Neural cell (in vitro differentiated cells): Measurements from ENCODE around the gene ZC3H15. TPM values are rescaled to one million over a fixed set of nuclear protein-coding genes. Genes with fewer than 3 reads are reported as not detected.

Experiments
- H2AFZ ChIP-seq: fragments of 200-600, 300-800 bp; sonication (generic), shearing (Covaris generic); 2 replicates; pipeline ENCODE4 v1.6.0; 2014; ENCODE audit warnings: low read depth, mild to moderate bottlenecking, antibody characterized with exemption, low read length, moderate library complexity
- H3F3A ChIP-seq: fragments of 200-600 bp; shearing (Covaris generic); 2 replicates; pipeline ENCODE4 v1.6.1; 2016; ENCODE audit warnings: mild to moderate bottlenecking, moderate library complexity, mixed read lengths, antibody characterized with exemption, low read length; ENCODE audit not compliant: insufficient read depth, poor library complexity, severe bottlenecking
- H3K27ac ChIP-seq: fragments of 200-600, 300-800 bp; sonication (generic), shearing (Covaris generic); 2 replicates; pipeline ENCODE4 v1.5.1; 2014; ENCODE audit warnings: mild to moderate bottlenecking, low read length, moderate library complexity
- H3K27me3 ChIP-seq: fragments of 300-800, 200-600 bp; sonication (generic), shearing (Covaris generic); 2 replicates; pipeline ENCODE4 v1.6.0; 2014; ENCODE audit warnings: mild to moderate bottlenecking, low read depth, low read length, moderate library complexity; ENCODE audit not compliant: insufficient read depth
- H3K36me3 ChIP-seq: fragments of 300-800, 200-600 bp; sonication (generic), shearing (Covaris generic); 2 replicates; pipeline ENCODE4 v1.5.1; 2014; ENCODE audit warnings: mild to moderate bottlenecking, antibody characterized with exemption, low read length, moderate library complexity; ENCODE audit not compliant: insufficient read depth
- H3K4me2 ChIP-seq: fragments of 300-800, 200-600 bp; sonication (generic), shearing (Covaris generic); 2 replicates; pipeline ENCODE4 v1.6.0; 2014; ENCODE audit warnings: mild to moderate bottlenecking, low read length
- H3K4me3 ChIP-seq: fragments of 300-800, 200-600 bp; sonication (generic), shearing (Covaris generic); 2 replicates; pipeline ENCODE4 v1.5.1; 2014; ENCODE audit warnings: mild to moderate bottlenecking, low read length, moderate library complexity
- H3K79me2 ChIP-seq: fragments of 200-600 bp; shearing (Covaris generic); replicated peaks from 2 replicates; pipeline ENCODE4 v1.6.0; 2014; ENCODE audit warnings: mild to moderate bottlenecking, low read length, moderate library complexity; ENCODE audit not compliant: insufficient read depth
- H3K9ac ChIP-seq: fragments of 300-800, 200-600 bp; sonication (generic), shearing (Covaris generic); 2 replicates; pipeline ENCODE4 v1.6.1; 2016; ENCODE audit warnings: mild to moderate bottlenecking, low read length, mixed read lengths
- H3K9me2 ChIP-seq: fragments of 200-600 bp; shearing (Covaris generic); 2 replicates; pipeline ENCODE4 v1.6.1; 2016; ENCODE audit warnings: mild to moderate bottlenecking, low read length, mixed read lengths; ENCODE audit not compliant: insufficient read depth
- H3K9me3 ChIP-seq: fragments of 200-600, 300-800 bp; sonication (generic), shearing (Covaris generic); 2 replicates; pipeline ENCODE4 v1.6.1; 2016; ENCODE audit warnings: mild to moderate bottlenecking, mixed run types, low read length, moderate library complexity, mixed read lengths
- H4K20me1 ChIP-seq: fragments of 200-600 bp; shearing (Covaris generic); 2 replicates; pipeline ENCODE4 v1.6.1; 2016; ENCODE audit warnings: mild to moderate bottlenecking, mixed run types; ENCODE audit not compliant: insufficient read depth
- EP300 ChIP-seq: fragments of 450-650 bp; conservative IDR thresholded peaks from 2 replicates; pipeline ENCODE4 v1.6.1; 2014; ENCODE audit warnings: antibody characterized with exemption, mild to moderate bottlenecking, moderate library complexity; ENCODE audit not compliant: poor library complexity, severe bottlenecking
- EZH2 ChIP-seq: fragments of 200-600, 300-800 bp; shearing (Covaris generic), sonication (generic); IDR thresholded peaks from 2 replicates; pipeline ENCODE4 v1.6.1; 2014; ENCODE audit warnings: antibody characterized with exemption, low read length, borderline replicate concordance, mild to moderate bottlenecking; ENCODE audit not compliant: insufficient read depth, poor library complexity, severe bottlenecking
- MXI1 ChIP-seq: fragments of 450-650 bp; conservative IDR thresholded peaks from 2 replicates; pipeline ENCODE4 v1.6.1; 2014; ENCODE audit warnings: antibody characterized with exemption, mild to moderate bottlenecking; ENCODE audit not compliant: poor library complexity, severe bottlenecking
- POLR2AphosphoS5 ChIP-seq: IDR thresholded peaks from 2 replicates; pipeline ENCODE4 v1.6.1; 2012
- RAD21 ChIP-seq: fragments of 450-650 bp; conservative IDR thresholded peaks from 2 replicates; pipeline ENCODE4 v1.6.1; 2014; ENCODE audit warnings: antibody characterized with exemption, mild to moderate bottlenecking, moderate library complexity
- SMC3 ChIP-seq: fragments of 450-650 bp; conservative IDR thresholded peaks from 2 replicates; pipeline ENCODE4 v1.6.1; 2014; ENCODE audit warnings: antibody characterized with exemption, mild to moderate bottlenecking, moderate library complexity; ENCODE audit not compliant: poor library complexity
- TAF1 ChIP-seq: IDR thresholded peaks from 2 replicates; pipeline ENCODE4 v1.6.1; 2012; ENCODE audit warnings: low read depth
- polyA plus RNA-seq: library from polyadenylated mRNA; depleted of rRNA; stranded (reverse); fragments of >200 nt; gene quantifications from 2 replicates; pipeline ENCODE4 v1.2.3, GENCODE V29; 2014
- TF ChIP-seq, protein P1 (sequence below): fragments of 450-650 bp; IDR thresholded peaks from 2 replicates; pipeline ENCODE4 v1.5.1; 2014; ENCODE audit warnings: antibody characterized with exemption, mild to moderate bottlenecking, moderate library complexity; ENCODE audit not compliant: poor library complexity, severe bottlenecking
- TF ChIP-seq, protein P2 (sequence below): IDR thresholded peaks from 2 replicates; pipeline ENCODE4 v1.6.1; 2012; ENCODE audit warnings: borderline replicate concordance

ZC3H15 gene
- polyA plus RNA-seq, 1 donor from 2014 or later = 149 TPM

DNA sequence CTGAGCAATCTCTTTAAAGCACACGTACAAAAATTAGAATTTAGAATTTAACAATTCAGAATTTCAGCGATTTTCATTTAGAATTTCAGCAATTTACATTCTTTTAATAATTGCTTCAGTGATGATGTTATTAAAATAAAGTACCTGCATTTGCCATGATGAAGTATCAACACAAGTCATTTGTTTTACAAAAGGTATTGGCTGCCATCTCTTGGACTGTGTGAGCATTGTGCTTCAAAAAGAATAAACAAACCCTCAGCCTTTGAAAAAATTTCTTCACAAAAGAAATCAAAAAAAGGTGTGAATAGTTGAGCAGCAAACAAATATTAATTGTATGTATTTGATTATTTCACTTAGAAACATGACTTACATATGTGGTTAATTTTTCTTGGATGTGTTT, 27.1 kb upstream of the ZC3H15 start:
- no peaks in the 10 kb centered on the region for H3K9me2 ChIP-seq
- H3K9ac ChIP-seq = no peak overlapping the region
- no peak overlapping the region for H3K27ac ChIP-seq
- no peak overlapping the region for H3K4me3 ChIP-seq
- no peaks in the 10 kb centered on the region for H3F3A ChIP-seq
- TF ChIP-seq POLR2AphosphoS5 (no peak), MXI1 (no peak), EZH2 (no peak), EP300 (no peak), SMC3 (peak; percentile 73), RAD21 (peak; percentile 81), TAF1 (no peak)
- TF ChIP-seq, protein P1, sequence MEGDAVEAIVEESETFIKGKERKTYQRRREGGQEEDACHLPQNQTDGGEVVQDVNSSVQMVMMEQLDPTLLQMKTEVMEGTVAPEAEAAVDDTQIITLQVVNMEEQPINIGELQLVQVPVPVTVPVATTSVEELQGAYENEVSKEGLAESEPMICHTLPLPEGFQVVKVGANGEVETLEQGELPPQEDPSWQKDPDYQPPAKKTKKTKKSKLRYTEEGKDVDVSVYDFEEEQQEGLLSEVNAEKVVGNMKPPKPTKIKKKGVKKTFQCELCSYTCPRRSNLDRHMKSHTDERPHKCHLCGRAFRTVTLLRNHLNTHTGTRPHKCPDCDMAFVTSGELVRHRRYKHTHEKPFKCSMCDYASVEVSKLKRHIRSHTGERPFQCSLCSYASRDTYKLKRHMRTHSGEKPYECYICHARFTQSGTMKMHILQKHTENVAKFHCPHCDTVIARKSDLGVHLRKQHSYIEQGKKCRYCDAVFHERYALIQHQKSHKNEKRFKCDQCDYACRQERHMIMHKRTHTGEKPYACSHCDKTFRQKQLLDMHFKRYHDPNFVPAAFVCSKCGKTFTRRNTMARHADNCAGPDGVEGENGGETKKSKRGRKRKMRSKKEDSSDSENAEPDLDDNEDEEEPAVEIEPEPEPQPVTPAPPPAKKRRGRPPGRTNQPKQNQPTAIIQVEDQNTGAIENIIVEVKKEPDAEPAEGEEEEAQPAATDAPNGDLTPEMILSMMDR = peak; percentile 75
- TF ChIP-seq, protein P2, sequence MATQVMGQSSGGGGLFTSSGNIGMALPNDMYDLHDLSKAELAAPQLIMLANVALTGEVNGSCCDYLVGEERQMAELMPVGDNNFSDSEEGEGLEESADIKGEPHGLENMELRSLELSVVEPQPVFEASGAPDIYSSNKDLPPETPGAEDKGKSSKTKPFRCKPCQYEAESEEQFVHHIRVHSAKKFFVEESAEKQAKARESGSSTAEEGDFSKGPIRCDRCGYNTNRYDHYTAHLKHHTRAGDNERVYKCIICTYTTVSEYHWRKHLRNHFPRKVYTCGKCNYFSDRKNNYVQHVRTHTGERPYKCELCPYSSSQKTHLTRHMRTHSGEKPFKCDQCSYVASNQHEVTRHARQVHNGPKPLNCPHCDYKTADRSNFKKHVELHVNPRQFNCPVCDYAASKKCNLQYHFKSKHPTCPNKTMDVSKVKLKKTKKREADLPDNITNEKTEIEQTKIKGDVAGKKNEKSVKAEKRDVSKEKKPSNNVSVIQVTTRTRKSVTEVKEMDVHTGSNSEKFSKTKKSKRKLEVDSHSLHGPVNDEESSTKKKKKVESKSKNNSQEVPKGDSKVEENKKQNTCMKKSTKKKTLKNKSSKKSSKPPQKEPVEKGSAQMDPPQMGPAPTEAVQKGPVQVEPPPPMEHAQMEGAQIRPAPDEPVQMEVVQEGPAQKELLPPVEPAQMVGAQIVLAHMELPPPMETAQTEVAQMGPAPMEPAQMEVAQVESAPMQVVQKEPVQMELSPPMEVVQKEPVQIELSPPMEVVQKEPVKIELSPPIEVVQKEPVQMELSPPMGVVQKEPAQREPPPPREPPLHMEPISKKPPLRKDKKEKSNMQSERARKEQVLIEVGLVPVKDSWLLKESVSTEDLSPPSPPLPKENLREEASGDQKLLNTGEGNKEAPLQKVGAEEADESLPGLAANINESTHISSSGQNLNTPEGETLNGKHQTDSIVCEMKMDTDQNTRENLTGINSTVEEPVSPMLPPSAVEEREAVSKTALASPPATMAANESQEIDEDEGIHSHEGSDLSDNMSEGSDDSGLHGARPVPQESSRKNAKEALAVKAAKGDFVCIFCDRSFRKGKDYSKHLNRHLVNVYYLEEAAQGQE = no peak
- no peaks in the 10 kb centered on the region for H3K79me2 ChIP-seq
- no peak overlapping the region for H3K4me2 ChIP-seq
- no peaks in the 10 kb centered on the region for H3K36me3 ChIP-seq
- H4K20me1 ChIP-seq = no peaks in the 10 kb centered on the region
- no peaks in the 10 kb centered on the region for H3K27me3 ChIP-seq
- H3K9me3 ChIP-seq = no peaks in the 10 kb centered on the region
- H2AFZ ChIP-seq = no peak overlapping the region

DNA sequence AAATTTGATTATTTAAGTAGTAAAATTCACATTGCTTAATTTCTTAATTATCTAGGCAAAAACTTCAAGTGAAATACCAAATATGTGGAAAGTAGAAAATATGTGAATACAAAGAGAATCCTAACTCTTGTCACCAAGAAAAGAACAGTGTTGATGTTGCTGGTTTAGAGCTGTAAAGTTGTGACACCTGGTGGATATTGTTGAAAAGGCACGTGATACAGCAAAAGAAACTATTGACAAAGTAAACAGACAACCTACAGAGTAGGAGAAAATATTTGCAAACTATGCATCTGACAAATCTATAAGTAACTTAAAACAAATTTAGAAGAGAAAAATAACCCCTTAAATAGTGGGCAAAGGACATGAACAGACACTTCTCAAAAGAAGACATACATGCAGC, 25.6 kb upstream of the ZC3H15 start:
- TF ChIP-seq, protein P1 = peak; percentile 69
- TF ChIP-seq SMC3 (peak; percentile 73), RAD21 (peak; percentile 78), MXI1 (no peak), TAF1 (no peak)
- H3K9ac ChIP-seq = no peak overlapping the region

More for the DNA sequence above, 25.6 kb upstream of the ZC3H15 start:
- Histone ChIP-seq H3K36me3 (no peaks in the 10 kb centered on the region), H3K4me2 (no peak overlapping the region), H3K27me3 (no peaks in the 10 kb centered on the region), H2AFZ (no peak overlapping the region), H3K4me3 (no peak overlapping the region), H3K27ac (no peak overlapping the region), H3K79me2 (no peaks in the 10 kb centered on the region), H3F3A (no peaks in the 10 kb centered on the region), H3K9me3 (no peaks in the 10 kb centered on the region), H3K9me2 (no peaks in the 10 kb centered on the region), H4K20me1 (no peaks in the 10 kb centered on the region)
